NT2/D1 (cell line): ENCODE measurements around the gene GFOD1.

Experiments
- SUZ12 ChIP-seq: IDR thresholded peaks from 2 replicates; pipeline ENCODE4 v1.6.1; 2011; ENCODE audit not compliant: insufficient read length, insufficient read depth; ENCODE audit errors: extremely low read depth
- YY1 ChIP-seq: IDR thresholded peaks from 2 replicates; pipeline ENCODE4 v1.6.1; 2011; ENCODE audit not compliant: insufficient read length, insufficient read depth
- ZNF274 ChIP-seq: IDR thresholded peaks from 2 replicates; pipeline ENCODE4 v1.6.1; 2011; ENCODE audit warnings: mild to moderate bottlenecking, low read depth, low read length

- TF ChIP-seq SUZ12: no peak
- TF ChIP-seq ZNF274: no peak
- no peak for TF ChIP-seq YY1
Observed at GRCh38 chr6:13492357-13492756, 5.0 kb upstream of the GFOD1 start.
